Body of pancreas (tissue), 4 donors: ENCODE measurements around the gene ANKMY1.

ENCODE experiments used
- CTCF ChIP-seq, 7 experiments: fragments of 450-650 bp in 4 of 7; fragments of 200-600 bp in 3 of 7; sonication (generic) in 3 of 7; IDR thresholded peaks; one replicate each; pipeline ENCODE4 v1.5.1; 2016 to 2019; ENCODE audit warnings: antibody characterized with exemption in 7 of 7
- POLR2A ChIP-seq, 3 donors: fragments of 450-650 bp; IDR thresholded peaks; one replicate each; pipeline ENCODE4 v1.6.1; 2016; ENCODE audit warnings: antibody characterized with exemption in 3 of 3, mild to moderate bottlenecking in 2 of 3

- TF ChIP-seq CTCF (IDR thresholded peaks at IDR 0.05) (no peak), POLR2A (IDR thresholded peaks at IDR 0.05) (no peak)
Measured at GRCh38 chr2:240585101-240585500, 27.3 kb upstream of the ANKMY1 start.
